HEK293 (cell line): ENCODE measurements around the gene GPHN.
"Not testable (repeated sequence)": the region's sequence is repeated elsewhere in the genome, so short reads cannot be mapped to it uniquely, and the experiment has no call there.

Source experiments
- ZNF274 ChIP-seq, 2 experiments: fragments of 200-500 bp in 1 of 2; fragments of 450-650 bp in 1 of 2; sonication (Bioruptor generic) in 1 of 2; formaldehyde crosslinking in 1 of 2; IDR thresholded peaks; 2 replicates each; pipeline versions ENCODE4 v1.5.1 to v1.6.1; 2014 to 2016; ENCODE audit warnings: borderline replicate concordance in 1 of 2, inconsistent platforms in 1 of 2, low read length in 1 of 2, missing biosample characterization in 1 of 2, missing genetic modification characterization in 1 of 2
- ZNF37A ChIP-seq: fragments of 450-650 bp; IDR thresholded peaks from 2 replicates; pipeline ENCODE4 v1.5.1; 2018; ENCODE audit warnings: missing biosample characterization, missing genetic modification characterization
- ZNF530 ChIP-seq: fragments of 450-650 bp; formaldehyde crosslinking; IDR thresholded peaks from 2 replicates; pipeline ENCODE4 v1.5.1; 2016; ENCODE audit warnings: low read depth, missing biosample characterization, missing genetic modification characterization
- TF ChIP-seq, protein P1 (sequence below): IDR thresholded peaks from 2 replicates; pipeline ENCODE4 v1.6.1; 2011; ENCODE audit warnings: mild to moderate bottlenecking, low read depth, low read length, borderline replicate concordance
- TF ChIP-seq, protein P2 (sequence below): fragments of 450-650 bp; formaldehyde crosslinking; IDR thresholded peaks from 2 replicates; pipeline ENCODE4 v1.5.1; 2016; ENCODE audit warnings: missing biosample characterization, missing genetic modification characterization
- TF ChIP-seq, protein P3 (sequence below): fragments of 450-650 bp; formaldehyde crosslinking; IDR thresholded peaks from 2 replicates; pipeline ENCODE4 v1.5.1; 2016; ENCODE audit warnings: missing biosample characterization, missing genetic modification characterization
- TF ChIP-seq, protein P4 (sequence below): fragments of 450-650 bp; formaldehyde crosslinking; IDR thresholded peaks from 2 replicates; pipeline ENCODE4 v1.5.1; 2016; ENCODE audit warnings: missing biosample characterization, missing genetic modification characterization

DNA sequence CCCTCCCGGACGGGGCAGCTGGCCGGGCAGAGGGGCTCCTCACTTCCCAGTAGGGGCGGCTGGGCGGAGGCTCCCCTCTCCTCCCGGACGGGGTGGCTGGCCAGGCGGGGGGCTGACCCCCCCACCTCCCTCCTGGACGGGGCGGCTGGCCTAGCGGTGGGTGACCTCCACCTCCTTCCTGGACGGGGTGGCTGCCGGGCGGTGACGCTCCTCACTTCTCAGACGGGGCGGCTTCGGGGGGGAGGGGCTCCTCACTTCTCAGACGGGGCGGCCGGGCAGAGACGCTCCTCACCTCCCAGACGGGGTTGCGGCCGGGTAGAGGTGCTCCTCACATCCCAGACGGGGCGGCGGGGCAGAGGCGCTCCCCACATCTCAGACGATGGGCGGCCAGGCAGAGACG is 37.8 kb downstream of the GPHN start:
- not testable (repeated sequence) for TF ChIP-seq ZNF274 (IDR thresholded peaks at IDR 0.05; ENCODE audit: low read length); ZNF274 (tag by site-specific recombination; IDR thresholded peaks at IDR 0.05; ENCODE audit: borderline replicate concordance); ZNF530; ZNF37A
- TF ChIP-seq, protein P1, sequence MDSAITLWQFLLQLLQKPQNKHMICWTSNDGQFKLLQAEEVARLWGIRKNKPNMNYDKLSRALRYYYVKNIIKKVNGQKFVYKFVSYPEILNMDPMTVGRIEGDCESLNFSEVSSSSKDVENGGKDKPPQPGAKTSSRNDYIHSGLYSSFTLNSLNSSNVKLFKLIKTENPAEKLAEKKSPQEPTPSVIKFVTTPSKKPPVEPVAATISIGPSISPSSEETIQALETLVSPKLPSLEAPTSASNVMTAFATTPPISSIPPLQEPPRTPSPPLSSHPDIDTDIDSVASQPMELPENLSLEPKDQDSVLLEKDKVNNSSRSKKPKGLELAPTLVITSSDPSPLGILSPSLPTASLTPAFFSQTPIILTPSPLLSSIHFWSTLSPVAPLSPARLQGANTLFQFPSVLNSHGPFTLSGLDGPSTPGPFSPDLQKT: not testable (repeated sequence)
- TF ChIP-seq, protein P2, sequence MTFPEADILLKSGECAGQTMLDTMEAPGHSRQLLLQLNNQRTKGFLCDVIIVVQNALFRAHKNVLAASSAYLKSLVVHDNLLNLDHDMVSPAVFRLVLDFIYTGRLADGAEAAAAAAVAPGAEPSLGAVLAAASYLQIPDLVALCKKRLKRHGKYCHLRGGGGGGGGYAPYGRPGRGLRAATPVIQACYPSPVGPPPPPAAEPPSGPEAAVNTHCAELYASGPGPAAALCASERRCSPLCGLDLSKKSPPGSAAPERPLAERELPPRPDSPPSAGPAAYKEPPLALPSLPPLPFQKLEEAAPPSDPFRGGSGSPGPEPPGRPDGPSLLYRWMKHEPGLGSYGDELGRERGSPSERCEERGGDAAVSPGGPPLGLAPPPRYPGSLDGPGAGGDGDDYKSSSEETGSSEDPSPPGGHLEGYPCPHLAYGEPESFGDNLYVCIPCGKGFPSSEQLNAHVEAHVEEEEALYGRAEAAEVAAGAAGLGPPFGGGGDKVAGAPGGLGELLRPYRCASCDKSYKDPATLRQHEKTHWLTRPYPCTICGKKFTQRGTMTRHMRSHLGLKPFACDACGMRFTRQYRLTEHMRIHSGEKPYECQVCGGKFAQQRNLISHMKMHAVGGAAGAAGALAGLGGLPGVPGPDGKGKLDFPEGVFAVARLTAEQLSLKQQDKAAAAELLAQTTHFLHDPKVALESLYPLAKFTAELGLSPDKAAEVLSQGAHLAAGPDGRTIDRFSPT (tag by site-specific recombination): not testable (repeated sequence)
- TF ChIP-seq, protein P3, sequence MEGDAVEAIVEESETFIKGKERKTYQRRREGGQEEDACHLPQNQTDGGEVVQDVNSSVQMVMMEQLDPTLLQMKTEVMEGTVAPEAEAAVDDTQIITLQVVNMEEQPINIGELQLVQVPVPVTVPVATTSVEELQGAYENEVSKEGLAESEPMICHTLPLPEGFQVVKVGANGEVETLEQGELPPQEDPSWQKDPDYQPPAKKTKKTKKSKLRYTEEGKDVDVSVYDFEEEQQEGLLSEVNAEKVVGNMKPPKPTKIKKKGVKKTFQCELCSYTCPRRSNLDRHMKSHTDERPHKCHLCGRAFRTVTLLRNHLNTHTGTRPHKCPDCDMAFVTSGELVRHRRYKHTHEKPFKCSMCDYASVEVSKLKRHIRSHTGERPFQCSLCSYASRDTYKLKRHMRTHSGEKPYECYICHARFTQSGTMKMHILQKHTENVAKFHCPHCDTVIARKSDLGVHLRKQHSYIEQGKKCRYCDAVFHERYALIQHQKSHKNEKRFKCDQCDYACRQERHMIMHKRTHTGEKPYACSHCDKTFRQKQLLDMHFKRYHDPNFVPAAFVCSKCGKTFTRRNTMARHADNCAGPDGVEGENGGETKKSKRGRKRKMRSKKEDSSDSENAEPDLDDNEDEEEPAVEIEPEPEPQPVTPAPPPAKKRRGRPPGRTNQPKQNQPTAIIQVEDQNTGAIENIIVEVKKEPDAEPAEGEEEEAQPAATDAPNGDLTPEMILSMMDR (tag by site-specific recombination): not testable (repeated sequence)
- TF ChIP-seq, protein P4, sequence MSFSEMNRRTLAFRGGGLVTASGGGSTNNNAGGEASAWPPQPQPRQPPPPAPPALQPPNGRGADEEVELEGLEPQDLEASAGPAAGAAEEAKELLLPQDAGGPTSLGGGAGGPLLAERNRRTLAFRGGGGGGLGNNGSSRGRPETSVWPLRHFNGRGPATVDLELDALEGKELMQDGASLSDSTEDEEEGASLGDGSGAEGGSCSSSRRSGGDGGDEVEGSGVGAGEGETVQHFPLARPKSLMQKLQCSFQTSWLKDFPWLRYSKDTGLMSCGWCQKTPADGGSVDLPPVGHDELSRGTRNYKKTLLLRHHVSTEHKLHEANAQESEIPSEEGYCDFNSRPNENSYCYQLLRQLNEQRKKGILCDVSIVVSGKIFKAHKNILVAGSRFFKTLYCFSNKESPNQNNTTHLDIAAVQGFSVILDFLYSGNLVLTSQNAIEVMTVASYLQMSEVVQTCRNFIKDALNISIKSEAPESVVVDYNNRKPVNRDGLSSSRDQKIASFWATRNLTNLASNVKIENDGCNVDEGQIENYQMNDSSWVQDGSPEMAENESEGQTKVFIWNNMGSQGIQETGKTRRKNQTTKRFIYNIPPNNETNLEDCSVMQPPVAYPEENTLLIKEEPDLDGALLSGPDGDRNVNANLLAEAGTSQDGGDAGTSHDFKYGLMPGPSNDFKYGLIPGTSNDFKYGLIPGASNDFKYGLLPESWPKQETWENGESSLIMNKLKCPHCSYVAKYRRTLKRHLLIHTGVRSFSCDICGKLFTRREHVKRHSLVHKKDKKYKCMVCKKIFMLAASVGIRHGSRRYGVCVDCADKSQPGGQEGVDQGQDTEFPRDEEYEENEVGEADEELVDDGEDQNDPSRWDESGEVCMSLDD (tag by site-specific recombination): not testable (repeated sequence)
